Measurements from ENCODE around the gene SLC10A2. TPM values are rescaled to one million over a fixed set of nuclear protein-coding genes. Genes with fewer than 3 reads are reported as not detected.
"Not testable (repeated sequence)": the region's sequence is repeated elsewhere in the genome, so short reads cannot be mapped to it uniquely, and the experiment has no call there.

The SLC10A2 gene, protein sequence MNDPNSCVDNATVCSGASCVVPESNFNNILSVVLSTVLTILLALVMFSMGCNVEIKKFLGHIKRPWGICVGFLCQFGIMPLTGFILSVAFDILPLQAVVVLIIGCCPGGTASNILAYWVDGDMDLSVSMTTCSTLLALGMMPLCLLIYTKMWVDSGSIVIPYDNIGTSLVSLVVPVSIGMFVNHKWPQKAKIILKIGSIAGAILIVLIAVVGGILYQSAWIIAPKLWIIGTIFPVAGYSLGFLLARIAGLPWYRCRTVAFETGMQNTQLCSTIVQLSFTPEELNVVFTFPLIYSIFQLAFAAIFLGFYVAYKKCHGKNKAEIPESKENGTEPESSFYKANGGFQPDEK
- total RNA-seq (2014; rRNA removed; shearing (Covaris generic)), result not detected in 2 replicates
- polyA plus RNA-seq (2015; cell fraction: cytosol; rRNA removed), result not detected in 2 replicates
- polyA plus RNA-seq (2015; cell fraction: nucleus; rRNA removed), result not detected in 2 replicates

DNA sequence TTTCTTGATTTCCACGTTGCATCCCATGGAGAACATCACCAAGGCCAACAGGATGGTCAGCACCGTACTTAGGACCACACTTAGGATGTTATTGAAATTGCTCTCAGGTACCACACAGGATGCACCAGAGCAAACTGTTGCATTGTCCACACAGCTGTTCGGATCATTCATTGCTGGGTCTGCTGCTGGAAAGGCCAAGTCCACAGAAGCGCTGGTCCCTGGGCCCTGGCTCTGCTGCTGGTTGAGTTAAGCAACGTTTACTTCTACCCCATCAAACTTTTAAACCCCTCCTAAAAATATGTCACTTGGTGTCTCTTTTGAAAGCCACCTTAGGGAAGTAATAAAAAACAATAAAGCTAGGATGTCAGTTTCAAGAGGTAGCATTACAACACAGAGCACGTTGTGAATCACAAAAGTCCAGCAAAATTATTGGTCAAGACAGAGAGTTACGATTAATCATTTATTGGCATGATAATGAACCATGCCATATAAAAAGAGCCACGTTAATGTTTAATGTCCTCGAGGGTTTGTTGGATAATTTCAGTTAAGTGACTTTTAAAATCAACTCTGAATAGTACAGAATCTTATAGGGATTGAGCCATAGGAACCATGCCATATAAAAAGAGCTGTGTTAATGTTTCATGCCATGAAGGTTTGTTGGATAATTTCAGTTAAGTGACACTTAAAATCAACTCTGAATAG lies at the start of gene SLC10A2:
Gene SLC10A2 (minus strand): TSS at position 339 of the 702 bp plus-strand sequence. CDS start 168 bp downstream, at position 171.
- DNase-seq (ENCODE audit: low read depth), result no peak

DNA sequence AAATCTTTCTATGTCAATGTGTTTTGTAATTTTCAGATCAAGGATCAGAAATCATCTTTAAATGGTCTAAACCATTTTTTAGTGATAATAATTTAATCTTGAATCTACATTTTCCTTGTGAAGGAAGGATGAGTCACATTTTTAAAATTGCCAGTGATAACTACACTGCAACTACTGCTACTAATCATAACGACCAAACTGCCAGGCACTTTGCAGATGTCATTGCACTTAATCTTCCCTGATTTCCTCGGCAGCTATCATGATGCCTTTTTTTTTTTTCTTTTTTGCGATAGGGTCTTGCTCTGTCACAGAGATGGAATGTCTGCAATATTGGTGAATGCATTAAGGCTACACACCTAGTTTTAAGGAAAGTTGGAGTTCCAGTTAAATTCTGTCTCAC lies 41.4 kb upstream of the SLC10A2 start:
- no peak for DNase-seq (ENCODE audit: low read depth)

DNA sequence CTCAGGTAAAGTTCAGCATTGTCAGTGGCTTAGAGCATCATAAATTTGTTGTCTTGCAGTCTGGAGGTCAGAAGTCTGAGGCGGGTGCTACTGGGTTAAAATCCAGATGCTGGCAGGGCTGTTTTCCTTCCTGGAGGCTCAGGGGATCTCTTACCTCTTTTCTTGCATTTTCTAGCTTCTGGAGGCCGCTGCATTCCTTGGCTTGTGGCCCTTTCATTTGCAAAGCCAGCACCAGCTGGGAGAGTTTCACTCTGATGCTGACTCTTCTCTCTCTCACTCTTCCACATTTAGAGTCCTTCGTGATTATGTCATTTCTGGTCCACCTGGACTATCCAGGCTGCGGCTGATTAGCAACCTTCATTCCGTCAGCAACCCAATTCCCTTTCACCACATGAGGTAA lies 38.1 kb upstream of the SLC10A2 start:
- no peak for DNase-seq (ENCODE audit: low read depth)

DNA sequence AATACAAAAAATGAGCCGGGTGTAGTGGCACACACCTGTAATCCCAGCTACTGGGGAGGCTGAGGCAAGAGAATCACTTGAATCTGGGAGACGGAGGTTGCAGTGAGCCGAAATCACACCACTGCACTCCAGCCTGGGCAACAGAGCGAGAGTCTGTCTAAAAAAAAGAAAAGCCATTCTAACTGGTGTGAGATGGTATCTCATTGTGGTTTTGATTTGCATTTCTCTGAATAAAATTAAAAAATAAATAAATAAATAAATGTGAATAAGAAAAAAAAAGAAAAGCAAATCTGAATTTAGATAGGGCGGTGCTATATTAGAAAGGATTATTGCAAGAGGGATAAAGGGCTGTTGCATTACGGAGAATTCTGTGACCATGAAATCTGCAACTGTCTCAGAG lies 37.2 kb upstream of the SLC10A2 start:
- not testable (repeated sequence) for DNase-seq (ENCODE audit: low read depth)

DNA sequence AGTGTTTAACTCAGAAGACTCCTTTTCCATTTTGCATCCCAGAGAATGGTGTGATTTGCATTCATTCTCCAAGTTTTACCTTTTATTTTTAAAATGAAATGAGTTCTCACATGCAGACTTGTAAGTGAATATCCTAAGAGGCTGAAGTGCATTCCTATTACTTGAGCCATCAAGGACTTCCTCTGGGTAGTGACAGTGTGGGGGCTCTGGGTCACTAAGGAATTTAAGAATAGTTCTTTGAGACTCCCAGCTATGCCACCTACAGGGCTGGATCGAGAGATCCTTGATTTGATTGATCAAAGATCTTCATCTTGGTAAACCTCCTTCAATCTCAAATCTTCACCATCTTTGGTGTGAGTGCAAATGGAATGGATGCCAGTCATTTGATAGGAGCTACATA lies 36.3 kb upstream of the SLC10A2 start:
- DNase-seq (ENCODE audit: low read depth), result peak; percentile 33

DNA sequence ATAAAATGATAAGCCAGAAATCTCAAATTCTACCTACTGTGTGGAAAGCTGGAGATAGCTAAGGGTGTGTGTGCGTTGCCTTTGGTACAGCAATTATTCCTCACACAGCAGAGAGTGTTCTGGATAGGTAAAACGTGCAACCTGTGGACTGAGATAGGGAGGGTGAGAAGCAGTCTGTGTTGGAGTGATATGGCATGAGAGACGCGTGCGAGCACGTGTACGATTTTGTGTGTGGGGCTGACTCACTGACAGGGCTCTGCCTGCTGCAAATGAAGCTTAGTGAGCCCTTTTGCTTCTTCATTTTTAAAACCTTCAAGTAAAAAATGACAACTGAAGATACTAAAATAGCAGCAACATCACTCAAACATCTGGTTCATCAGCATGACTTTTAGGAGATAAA lies 35.7 kb upstream of the SLC10A2 start:
- no peak for DNase-seq (ENCODE audit: low read depth)

DNA sequence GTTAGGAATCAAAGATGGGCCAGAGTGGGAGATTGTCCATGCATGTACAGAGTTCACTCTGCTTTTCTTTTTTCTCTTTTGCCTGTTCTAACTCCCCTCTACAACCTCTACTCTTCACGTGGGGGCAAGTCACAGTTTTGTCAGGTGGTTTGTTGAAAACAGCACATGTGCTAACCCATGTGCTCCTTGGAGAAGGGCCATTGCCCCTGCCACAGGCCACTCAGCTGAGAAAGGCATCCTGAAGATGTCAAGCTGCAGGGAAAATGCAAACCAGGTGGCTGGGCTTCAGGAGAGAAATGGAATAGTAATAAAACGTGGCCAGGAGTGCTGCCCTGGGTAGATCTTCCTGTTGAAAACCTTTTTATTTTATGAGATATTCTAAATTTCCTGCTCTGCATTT lies 35.3 kb upstream of the SLC10A2 start:
- DNase-seq (ENCODE audit: low read depth), result no peak

DNA sequence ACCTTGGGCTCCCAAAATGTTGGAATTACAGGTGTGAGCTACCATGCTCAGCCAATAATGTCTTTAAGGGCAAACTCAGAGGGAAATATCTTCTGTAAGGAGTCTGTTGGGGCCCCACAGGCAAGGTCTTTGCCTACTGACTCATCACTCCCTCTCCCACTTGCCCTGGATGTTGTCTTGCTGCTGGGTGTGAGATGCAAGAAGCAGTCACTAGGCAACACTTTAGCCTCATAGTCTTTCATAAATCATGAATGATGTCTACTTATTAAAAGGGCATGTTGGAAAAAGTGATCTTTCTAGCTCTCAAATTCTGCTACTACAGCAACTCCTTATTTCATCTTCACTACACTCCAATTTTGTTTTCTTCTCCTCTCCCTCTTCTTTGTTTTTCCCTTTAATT lies 34.6 kb upstream of the SLC10A2 start:
- peak; percentile 21 for DNase-seq (ENCODE audit: low read depth)

DNA sequence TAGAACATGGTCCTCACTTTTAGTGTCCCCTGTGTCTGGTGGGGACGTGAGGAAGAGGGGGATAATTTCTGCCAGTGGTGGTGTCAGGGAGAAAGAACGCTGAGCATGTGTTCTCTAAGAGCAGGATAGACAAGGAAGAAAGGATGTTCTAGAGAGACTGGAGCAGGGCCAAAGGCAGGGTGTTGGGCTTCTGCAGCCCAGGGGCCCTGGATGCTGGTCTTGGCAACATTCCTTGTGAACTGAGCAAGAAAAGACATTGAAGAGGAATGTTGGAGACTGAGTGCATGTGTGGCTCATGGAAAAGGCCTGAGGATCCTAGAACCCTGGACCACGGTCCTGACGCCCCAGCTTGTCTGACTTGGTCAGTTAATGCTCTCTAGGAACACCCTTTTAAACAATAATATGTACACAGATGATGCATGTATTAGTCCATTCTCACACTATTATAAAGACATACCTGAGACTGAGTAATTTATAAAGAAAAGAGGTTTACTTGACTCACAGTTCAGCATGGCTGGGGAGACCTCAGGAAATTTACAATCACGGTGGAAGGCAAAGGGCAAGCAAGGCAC lies 33.6 kb upstream of the SLC10A2 start:
- no peak for DNase-seq (ENCODE audit: low read depth)

DNA sequence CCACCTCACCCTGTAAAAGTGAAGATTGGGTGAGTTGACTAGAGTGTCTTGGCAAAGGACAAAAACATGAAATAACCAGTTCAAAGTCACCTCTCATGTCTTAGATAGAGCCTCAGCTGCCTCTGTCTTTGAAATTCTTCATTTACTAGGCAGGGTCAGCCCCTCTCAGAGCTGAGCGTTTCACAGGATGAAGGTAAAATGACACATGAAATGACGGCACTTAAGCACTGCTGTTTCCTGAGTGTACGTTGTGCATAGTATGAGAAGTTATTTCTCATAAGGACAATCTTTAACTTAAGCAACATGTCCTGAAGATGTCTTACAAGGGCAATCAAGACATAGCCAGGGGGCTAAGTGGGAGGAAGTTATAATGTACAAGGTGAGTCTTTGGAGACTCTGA lies 32.3 kb upstream of the SLC10A2 start:
- DNase-seq (ENCODE audit: low read depth), result no peak

DNA sequence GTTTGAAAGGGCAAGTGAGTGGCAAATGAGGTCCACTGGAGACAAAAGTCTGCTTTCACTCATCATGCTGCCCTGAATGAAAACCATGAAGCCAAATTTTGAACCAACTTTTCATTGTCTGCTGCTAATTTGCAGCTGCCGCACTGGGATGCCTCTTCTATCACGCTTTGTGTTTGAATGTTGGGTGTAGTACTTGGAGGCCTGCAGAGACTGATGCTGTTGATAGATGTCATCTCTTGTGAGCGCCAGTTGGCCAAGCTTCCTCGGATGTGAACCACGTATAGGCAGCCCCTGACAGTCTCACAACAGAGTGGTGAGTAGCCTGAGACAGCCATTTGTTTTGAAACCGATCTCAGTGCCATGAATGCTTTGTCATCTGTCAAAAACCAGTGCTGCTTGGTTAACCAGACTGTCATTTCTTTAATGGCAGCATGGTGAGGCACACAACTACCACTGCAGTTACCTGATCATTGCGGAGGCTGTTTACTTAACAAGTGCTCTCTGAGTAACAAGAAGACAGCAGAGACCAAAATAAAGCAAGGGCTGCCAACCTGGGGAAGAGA lies 31.2 kb upstream of the SLC10A2 start:
- no peak for DNase-seq (ENCODE audit: low read depth)

DNA sequence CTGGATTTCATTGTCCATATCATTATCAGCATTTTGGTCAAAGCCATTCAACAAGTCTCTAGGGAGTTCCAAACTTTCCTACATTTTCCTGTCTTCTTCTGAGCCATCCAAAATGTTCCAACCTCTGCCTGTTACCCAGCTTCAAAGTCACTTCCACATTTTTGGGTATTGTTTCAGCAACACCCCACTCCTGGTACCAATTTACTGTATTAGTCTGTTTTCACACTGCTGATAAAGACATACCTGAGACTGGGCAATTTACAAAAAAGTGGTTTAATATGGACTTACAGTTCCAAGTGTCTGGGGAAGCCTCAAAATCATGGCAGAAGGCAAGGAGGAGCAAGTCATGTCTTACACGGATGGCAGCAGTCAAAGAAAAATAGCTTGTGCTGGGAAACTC lies 27.4 kb upstream of the SLC10A2 start:
- DNase-seq (ENCODE audit: low read depth), result not testable (repeated sequence)

DNA sequence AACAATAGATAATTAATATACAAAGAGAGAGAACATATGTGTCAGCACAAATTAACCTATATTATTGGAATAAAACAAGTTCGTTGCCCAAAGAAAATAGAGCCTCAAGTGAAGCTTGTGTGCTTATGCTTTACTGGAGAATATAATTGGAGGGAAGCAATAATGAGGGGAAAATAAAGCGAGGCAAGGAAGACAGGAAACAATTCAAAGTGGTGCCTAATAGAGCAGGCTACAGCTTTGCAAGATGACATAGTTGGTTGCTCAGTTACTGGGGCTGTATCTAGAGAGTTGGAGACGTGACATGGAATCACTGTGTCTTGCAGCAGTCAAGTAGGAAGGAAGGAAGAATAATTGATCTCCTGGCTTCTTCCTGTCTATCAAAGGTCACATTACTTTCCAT lies 21.1 kb upstream of the SLC10A2 start:
- no peak for DNase-seq (ENCODE audit: low read depth)

DNA sequence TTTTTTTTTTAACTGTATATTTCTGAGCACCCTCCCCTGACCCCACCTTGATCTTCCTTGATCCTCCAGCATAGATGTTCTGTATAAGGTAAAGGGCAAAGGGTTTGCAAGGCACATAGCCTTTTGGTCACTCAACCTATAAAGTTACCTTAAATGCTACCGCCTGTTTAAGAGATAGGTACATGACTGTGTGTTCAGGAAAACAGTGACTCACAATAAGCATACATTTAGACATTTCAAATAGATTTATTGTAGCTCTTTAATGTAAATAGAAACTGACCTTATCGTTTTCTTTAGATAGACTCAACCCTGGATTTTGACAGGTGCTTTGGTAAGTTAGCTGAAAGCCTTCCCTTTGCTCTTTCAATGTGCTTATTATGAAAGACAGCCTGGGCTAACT lies 15.2 kb upstream of the SLC10A2 start:
- no peak for DNase-seq (ENCODE audit: low read depth)

DNA sequence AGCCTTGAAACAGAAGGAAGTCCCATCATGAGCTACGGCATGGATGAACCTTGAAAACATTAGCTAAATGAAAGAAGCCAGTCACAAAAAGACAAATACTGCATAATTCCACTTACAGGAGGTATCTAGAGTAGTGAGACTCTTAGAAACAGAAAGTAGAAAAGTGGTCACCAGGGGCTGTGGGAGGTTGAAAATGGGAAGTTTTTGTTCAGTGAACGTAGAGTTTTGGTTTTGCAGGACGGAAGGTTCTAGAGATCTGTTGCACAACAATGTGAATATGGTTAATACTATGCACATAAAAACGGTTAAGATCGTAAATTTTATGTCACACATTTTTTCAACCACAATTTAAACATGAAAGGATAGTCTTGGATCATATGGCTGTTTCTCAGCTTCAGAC lies 11.9 kb upstream of the SLC10A2 start:
- no peak for DNase-seq (ENCODE audit: low read depth)

DNA sequence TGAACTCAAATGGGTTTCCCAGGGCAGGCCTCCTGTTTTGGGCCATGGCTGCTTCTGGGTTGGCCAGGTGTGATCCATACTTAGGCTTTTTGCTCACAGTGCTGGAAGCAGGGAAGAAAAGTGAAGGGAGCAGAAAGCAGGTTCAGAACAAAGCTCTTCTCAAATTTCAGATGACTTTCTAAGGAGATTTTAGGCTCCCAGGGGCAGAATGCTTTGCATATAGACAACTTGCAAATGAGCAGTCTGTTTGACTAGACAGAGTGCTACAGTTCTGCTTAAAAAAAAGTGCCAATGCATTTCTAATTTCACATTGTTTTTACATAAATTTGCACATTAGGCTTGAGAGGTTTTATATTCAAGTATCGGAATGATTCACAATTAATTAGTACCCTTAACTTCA lies 2.6 kb upstream of the SLC10A2 start:
- no peak for DNase-seq (ENCODE audit: low read depth)

DNA sequence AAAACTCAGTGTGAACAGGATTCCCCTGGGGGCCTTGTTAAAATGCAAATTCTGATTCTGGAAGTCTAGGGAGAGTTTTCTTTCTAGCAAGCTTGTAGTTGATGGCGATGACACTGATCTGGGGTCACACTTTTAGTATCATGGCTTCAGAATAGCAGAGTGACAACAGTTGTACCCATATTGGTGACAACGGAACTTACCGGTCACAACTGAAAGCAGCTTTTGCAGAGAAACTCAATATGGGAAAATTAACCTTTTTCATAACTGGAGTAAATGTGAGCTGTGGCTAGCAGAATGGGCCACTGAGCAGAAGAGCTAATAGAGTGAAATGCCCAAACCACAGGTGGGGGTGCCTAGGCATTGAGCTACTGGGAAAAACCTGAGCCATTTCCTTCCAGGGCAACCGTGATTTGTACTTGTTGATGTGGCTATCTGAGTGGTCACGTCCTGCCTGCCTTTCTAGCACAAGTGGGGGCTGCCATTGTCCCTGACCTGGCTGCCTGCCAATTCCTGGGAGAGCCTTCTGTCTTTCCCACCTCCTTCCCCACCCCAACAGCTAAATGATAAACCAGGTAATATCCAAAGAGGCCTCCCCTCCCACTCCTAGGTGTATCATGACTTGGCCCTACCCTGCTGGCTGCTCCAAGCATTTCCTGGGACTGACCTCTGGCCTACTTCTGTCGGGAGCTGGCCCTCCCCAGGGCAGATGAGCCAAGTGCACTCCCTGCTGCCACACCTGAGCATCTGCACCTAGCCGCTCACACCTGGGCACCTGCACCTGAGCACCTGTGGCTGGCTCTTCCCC lies 1.7 kb upstream of the SLC10A2 start:
- no peak for DNase-seq (ENCODE audit: low read depth)

DNA sequence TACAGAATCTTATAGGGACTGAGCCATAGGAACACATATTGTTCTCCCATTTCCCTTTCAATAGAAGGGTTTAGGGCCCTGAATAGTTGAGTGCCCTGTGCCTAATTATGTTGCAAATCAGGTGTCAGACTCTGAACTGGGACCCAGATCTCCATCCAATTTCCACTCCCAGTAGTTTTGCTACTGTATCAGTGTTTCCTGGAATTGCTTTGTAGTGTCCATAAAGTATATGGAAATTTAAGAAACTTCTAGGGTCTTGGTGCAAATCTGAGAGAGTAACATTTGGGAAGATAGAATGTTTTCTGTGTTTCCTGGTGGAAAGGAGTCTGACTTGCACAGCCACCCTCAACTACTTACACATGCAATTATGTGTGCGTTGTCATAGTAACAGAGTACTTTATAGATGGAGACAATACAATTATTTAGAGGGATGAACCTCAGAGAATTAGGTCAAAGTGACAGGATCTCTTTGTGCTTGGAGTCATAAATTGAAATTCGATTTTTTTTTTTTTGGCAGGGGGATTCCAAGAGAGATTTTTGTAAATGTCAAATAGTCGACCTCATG lies 646 bp upstream of the SLC10A2 start:
- DNase-seq (ENCODE audit: low read depth), result no peak

DNA sequence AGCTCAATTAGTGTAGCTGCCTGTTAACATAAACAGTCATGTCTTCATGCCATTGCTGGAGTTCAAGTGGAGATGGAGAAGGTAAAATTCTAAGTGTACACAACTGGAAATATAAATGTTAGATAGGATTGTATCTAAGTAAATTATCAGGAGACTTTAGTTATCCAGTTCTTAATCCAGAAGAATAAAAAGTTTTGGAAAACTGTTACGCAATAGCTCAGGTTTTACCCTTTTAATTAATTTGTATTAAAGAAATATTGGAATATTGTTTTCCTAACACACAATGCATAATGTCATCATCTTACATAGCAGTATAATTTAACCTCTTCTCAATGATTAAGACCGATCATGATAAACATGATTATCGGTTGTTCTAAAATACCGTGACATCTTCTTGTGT lies 2.8 kb downstream of the SLC10A2 start:
- no peak for DNase-seq (ENCODE audit: low read depth)

DNA sequence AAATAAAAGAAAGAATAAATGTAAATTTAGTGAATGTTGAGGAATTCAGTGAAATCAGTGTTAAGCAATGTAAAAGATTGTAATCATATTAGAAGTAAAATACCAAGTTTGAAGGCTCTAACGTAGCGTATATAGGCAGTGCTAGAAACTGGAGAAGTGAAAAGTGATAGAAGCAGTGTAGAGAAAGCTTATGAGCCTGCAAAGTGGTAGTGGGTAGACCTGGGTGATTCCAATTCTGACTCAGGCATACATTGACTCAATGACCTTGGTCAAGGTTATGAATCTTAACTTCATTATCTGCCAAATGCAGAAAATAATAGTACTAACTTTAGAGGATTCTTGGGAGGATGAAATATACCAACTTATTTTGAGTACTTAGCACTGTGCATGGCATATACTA lies 4.1 kb downstream of the SLC10A2 start:
- no peak for DNase-seq (ENCODE audit: low read depth)

DNA sequence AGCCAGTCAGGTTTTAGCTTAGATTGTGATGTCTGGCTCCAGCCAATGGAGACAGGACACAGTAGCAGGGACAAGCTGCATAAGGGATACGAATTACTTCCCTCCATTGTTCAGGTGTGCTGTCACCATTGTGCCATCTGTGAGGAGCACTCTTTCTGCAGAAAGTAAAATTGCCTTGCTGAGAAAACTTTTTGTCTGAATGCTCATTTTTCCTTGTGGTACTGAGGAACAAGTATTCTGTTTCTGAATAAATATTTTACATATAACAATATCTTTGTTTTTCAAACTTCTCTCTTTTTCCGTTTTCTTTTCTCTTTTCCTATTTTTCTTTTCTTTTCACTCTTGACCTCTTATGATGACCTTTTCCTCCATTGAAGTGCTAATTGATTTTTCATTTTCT lies 10.2 kb downstream of the SLC10A2 start:
- no peak for DNase-seq (ENCODE audit: low read depth)

Data from HT1080 (cell line).